Measurements from ENCODE around the gene GARIN1A.

DNA sequence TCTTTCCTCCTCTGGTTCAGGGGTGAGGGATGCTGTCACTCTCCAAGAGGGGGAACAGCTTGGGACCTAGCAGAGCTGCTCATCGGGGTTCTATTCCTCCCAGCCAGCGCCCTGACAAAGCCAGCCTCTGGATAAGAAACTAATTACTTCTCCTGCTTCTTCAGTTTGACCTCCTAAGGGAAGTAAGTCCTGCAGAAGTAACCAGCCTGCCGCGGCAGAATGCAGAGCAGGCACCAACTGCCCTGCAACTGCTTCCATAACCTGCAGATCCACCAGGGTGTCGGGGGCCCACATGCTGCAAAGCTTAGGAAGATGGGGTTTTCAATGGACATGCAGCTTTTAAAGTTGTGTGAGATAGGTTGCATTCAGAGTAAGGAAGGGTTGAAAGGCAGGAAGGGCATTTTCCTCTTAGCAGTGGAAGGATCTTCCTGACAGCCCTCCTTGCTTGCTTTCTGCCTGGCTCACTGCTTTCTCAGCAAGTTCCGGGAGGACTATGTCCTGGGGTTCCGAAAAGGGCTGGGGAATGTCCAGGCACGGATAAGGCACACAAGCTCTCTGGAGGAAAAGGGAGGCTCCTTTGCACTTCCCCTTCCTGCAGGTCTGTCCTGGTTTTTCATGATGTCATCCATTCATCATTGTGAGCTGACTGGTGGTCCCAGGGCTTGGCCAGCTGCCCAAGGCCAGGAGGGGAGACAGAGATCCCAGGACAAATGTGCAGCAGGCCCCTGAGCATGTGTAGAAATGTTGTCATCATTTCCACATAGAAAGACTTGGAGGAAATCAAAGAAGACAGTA is 42.8 kb downstream of the GARIN1A start:
- TF ChIP-seq, protein P1, sequence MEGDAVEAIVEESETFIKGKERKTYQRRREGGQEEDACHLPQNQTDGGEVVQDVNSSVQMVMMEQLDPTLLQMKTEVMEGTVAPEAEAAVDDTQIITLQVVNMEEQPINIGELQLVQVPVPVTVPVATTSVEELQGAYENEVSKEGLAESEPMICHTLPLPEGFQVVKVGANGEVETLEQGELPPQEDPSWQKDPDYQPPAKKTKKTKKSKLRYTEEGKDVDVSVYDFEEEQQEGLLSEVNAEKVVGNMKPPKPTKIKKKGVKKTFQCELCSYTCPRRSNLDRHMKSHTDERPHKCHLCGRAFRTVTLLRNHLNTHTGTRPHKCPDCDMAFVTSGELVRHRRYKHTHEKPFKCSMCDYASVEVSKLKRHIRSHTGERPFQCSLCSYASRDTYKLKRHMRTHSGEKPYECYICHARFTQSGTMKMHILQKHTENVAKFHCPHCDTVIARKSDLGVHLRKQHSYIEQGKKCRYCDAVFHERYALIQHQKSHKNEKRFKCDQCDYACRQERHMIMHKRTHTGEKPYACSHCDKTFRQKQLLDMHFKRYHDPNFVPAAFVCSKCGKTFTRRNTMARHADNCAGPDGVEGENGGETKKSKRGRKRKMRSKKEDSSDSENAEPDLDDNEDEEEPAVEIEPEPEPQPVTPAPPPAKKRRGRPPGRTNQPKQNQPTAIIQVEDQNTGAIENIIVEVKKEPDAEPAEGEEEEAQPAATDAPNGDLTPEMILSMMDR (IDR thresholded peaks at IDR 0.05; ENCODE audit: poor library complexity, severe bottlenecking): no peak
- TF ChIP-seq SMC3 (conservative IDR thresholded peaks at IDR 0.05; ENCODE audit: poor library complexity): no peak
- TF ChIP-seq RAD21 (conservative IDR thresholded peaks at IDR 0.05): no peak
- TF ChIP-seq TAF1 (IDR thresholded peaks at IDR 0.05; ENCODE audit: low read depth): no peak
- no peak for TF ChIP-seq EZH2 (IDR thresholded peaks at IDR 0.05; ENCODE audit: borderline replicate concordance, insufficient read depth, low read length, poor library complexity, severe bottlenecking)
- TF ChIP-seq, protein P2, sequence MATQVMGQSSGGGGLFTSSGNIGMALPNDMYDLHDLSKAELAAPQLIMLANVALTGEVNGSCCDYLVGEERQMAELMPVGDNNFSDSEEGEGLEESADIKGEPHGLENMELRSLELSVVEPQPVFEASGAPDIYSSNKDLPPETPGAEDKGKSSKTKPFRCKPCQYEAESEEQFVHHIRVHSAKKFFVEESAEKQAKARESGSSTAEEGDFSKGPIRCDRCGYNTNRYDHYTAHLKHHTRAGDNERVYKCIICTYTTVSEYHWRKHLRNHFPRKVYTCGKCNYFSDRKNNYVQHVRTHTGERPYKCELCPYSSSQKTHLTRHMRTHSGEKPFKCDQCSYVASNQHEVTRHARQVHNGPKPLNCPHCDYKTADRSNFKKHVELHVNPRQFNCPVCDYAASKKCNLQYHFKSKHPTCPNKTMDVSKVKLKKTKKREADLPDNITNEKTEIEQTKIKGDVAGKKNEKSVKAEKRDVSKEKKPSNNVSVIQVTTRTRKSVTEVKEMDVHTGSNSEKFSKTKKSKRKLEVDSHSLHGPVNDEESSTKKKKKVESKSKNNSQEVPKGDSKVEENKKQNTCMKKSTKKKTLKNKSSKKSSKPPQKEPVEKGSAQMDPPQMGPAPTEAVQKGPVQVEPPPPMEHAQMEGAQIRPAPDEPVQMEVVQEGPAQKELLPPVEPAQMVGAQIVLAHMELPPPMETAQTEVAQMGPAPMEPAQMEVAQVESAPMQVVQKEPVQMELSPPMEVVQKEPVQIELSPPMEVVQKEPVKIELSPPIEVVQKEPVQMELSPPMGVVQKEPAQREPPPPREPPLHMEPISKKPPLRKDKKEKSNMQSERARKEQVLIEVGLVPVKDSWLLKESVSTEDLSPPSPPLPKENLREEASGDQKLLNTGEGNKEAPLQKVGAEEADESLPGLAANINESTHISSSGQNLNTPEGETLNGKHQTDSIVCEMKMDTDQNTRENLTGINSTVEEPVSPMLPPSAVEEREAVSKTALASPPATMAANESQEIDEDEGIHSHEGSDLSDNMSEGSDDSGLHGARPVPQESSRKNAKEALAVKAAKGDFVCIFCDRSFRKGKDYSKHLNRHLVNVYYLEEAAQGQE (IDR thresholded peaks at IDR 0.05; ENCODE audit: borderline replicate concordance): no peak

All from neural cell (in vitro differentiated cells).